Hepatocyte (in vitro differentiated cells): ENCODE data around the gene TMEM131.

Source experiments
- EZH2 ChIP-seq: fragments of 200-600 bp; sonication (generic); IDR thresholded peaks from 2 replicates; pipeline ENCODE4 v1.6.1; 2016; ENCODE audit warnings: antibody characterized with exemption, mild to moderate bottlenecking, borderline replicate concordance
- EZH2phosphoT487 ChIP-seq: fragments of 200-600 bp; sonication (generic); IDR thresholded peaks from one replicate; pipeline ENCODE4 v1.6.1; 2018; ENCODE audit warnings: antibody characterized with exemption, mild to moderate bottlenecking, low read depth, moderate library complexity; ENCODE audit not compliant: unreplicated experiment, severe bottlenecking
- TF ChIP-seq, protein P1 (sequence below): fragments of 200-600 bp; sonication (generic); IDR thresholded peaks from 2 replicates; pipeline ENCODE4 v1.5.1; 2016; ENCODE audit warnings: antibody characterized with exemption, mild to moderate bottlenecking; ENCODE audit not compliant: poor library complexity

GRCh38 chr2:97845133-97845532, 150.6 kb downstream of the TMEM131 start:
- TF ChIP-seq, protein P1, sequence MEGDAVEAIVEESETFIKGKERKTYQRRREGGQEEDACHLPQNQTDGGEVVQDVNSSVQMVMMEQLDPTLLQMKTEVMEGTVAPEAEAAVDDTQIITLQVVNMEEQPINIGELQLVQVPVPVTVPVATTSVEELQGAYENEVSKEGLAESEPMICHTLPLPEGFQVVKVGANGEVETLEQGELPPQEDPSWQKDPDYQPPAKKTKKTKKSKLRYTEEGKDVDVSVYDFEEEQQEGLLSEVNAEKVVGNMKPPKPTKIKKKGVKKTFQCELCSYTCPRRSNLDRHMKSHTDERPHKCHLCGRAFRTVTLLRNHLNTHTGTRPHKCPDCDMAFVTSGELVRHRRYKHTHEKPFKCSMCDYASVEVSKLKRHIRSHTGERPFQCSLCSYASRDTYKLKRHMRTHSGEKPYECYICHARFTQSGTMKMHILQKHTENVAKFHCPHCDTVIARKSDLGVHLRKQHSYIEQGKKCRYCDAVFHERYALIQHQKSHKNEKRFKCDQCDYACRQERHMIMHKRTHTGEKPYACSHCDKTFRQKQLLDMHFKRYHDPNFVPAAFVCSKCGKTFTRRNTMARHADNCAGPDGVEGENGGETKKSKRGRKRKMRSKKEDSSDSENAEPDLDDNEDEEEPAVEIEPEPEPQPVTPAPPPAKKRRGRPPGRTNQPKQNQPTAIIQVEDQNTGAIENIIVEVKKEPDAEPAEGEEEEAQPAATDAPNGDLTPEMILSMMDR = no peak
- TF ChIP-seq EZH2 (no peak), EZH2phosphoT487 (no peak)
